Heart left ventricle (tissue), 13 donors: ENCODE results near the gene ZNF41.

Source experiments
- CTCF ChIP-seq, 12 donors: fragments of 200-600 bp; sonication (generic) in 4 of 12; IDR thresholded peaks; one replicate each; pipeline versions ENCODE4 v1.5.0 to v1.8.0; 2018 to 2022; ENCODE audit warnings: antibody characterized with exemption in 12 of 12, mild to moderate bottlenecking in 5 of 12
- POLR2A ChIP-seq, 2 donors: fragments of 450-650 bp; IDR thresholded peaks; one replicate each; pipeline ENCODE4 v1.6.1; 2017; ENCODE audit warnings: antibody characterized with exemption in 2 of 2, mild to moderate bottlenecking in 2 of 2, moderate library complexity in 2 of 2
- donor health status: ischemic (EF 13 %, LVEDD 7.1; RV severe dilation, severe dysfunction).
- donor health status: DM: no; HTN: yes; CAD: no.
- donor health status: DM: no; HTN: no; CAD: no.
- donor health status: ischemic (EF 25% LVEDD 6.9; RV normal size, moderate dysfunction).
- donor health status: ischemic (EF 25% LVEDD 5.7; RV mildly dilated, moderate dysfunction).
- donor health status: ischemic (EF 35%, LVEDD 5.7; RV mildly dilated, moderate dysfunction).
- donor health status: nonischemic (EF 11% LVEDD 7.7; RV severe dilation, severe dysfunction).
- donor health status: DM: yes; HTN: yes; CAD: no.
- donor health status: PGD.
- donor health status: ischemic (EF 29% LVEDD 5.4; RV normal size, mild dysfunction).
- donor health status: nonischemic (EF 23%, LVEDD 6.1; RV moderate dilation, normal function).

- TF ChIP-seq CTCF (IDR thresholded peaks at IDR 0.05) (no peak), POLR2A (IDR thresholded peaks at IDR 0.05) (no peak)
Observed at GRCh38 chrX:47448165-47448806, 34.7 kb downstream of the ZNF41 start.
